ENCODE measurements around the gene RGS14. TPM values are rescaled to one million over a fixed set of nuclear protein-coding genes. Genes with fewer than 3 reads are reported as not detected.
"Not testable (repeated sequence)": the region's sequence is repeated elsewhere in the genome, so short reads cannot be mapped to it uniquely, and the experiment has no call there.

The RGS14 gene
- total RNA-seq, 2 experiments from 2014 or later, result 124 to 132 TPM

GRCh38 chr5:177339107-177339638 lies 18.6 kb upstream of the RGS14 start:
- Mint-ChIP-seq H3K4me1 (peaks cover 28% of the 10 kb centered on the region), H3K4me3 (no peak overlapping the region), H3K9me3 (peaks cover 6% of the 10 kb centered on the region), H3K27ac (peak overlapping the region; percentile 9), H3K27me3 (no peaks in the 10 kb centered on the region), H3K36me3 (ENCODE audit: low read depth) (peaks cover 63% of the 10 kb centered on the region)
- ChIA-PET POLR2A (no interaction called here), CTCF (interaction anchor here (1.0 kb wide), 2 partner anchors 11 to 27 kb away, joined by 3 read pairs; no protein-coding TSS in a partner anchor)
- no peak for DNase-seq

GRCh38 chr5:177343000-177343399 lies 14.7 kb upstream of the RGS14 start:
- POLR2A ChIA-PET, H3K27me3 Mint-ChIP-seq, H3K9me3 Mint-ChIP-seq, H3K4me3 Mint-ChIP-seq, H3K27ac Mint-ChIP-seq, DNase-seq: not testable (repeated sequence)
- CTCF ChIA-PET, result interaction anchor here (0.6 kb wide), 1 partner anchor 29 kb away, joined by 4 read pairs; no protein-coding TSS in a partner anchor
- H3K36me3 Mint-ChIP-seq (ENCODE audit: low read depth), result peaks cover 54% of the 10 kb centered on the region
- peaks cover 44% of the 10 kb centered on the region for H3K4me1 Mint-ChIP-seq

GRCh38 chr5:177343777-177344176 lies 13.9 kb upstream of the RGS14 start:
- Mint-ChIP-seq H3K4me1 (peaks cover 44% of the 10 kb centered on the region), H3K4me3 (no peak overlapping the region), H3K27ac (no peak overlapping the region), H3K9me3 (peaks cover 6% of the 10 kb centered on the region), H3K27me3 (no peaks in the 10 kb centered on the region), H3K36me3 (ENCODE audit: low read depth) (peaks cover 51% of the 10 kb centered on the region)
- DNase-seq, result no peak
- POLR2A ChIA-PET, result no interaction called here
- CTCF ChIA-PET, result interaction anchor here (0.7 kb wide), 1 partner anchor 8 kb away, joined by 3 read pairs; no protein-coding TSS in a partner anchor

- POLR2A ChIA-PET, result no interaction called here
Measured at GRCh38 chr5:177344891-177345290, 12.8 kb upstream of the RGS14 start.

DNA sequence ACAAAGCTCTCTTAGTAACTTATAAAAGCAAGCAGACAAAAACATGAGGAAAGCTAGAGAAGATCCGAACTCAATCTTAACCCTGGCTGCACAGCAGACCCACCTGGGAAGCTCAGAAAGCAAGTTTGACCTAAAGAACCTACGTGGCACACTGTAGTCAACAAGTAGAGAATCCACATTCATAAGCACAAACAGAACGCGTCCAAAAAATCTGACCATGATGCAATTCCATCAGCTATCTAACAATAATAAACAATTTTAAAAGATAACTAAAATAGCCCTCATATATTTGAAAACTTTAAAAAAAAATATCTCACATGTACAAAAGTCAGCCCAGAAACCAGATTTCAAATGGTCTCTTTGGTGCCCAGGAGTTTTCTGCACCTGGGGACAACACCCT lies 10.9 kb upstream of the RGS14 start:
- Mint-ChIP-seq H3K4me3 (no peak overlapping the region), H3K27me3 (no peaks in the 10 kb centered on the region), H3K9me3 (no peaks in the 10 kb centered on the region), H3K27ac (no peak overlapping the region), H3K4me1 (peaks cover 51% of the 10 kb centered on the region), H3K36me3 (ENCODE audit: low read depth) (peaks cover 41% of the 10 kb centered on the region)
- DNase-seq, result no peak
- CTCF ChIA-PET, result interaction anchor here (0.5 to 2.1 kb wide), 8 partner anchors 11 to 110 kb away, joined by 3 to 11 read pairs (median 4); partner anchors contain the start of gene GRK6
- POLR2A ChIA-PET, result no interaction called here

More at GRCh38 chr5:177344891-177345290, 12.8 kb upstream of the RGS14 start:
- CTCF ChIA-PET, result interaction anchor here (0.6 to 1.3 kb wide), 5 partner anchors 9 to 897 kb away, joined by 3 read pairs; no protein-coding TSS in a partner anchor
- Mint-ChIP-seq H3K36me3 (ENCODE audit: low read depth) (peaks cover 49% of the 10 kb centered on the region), H3K4me3 (no peak overlapping the region), H3K9me3 (peaks cover 2% of the 10 kb centered on the region), H3K27me3 (no peaks in the 10 kb centered on the region), H3K4me1 (peaks cover 47% of the 10 kb centered on the region), H3K27ac (no peak overlapping the region)
- DNase-seq, result no peak

DNA sequence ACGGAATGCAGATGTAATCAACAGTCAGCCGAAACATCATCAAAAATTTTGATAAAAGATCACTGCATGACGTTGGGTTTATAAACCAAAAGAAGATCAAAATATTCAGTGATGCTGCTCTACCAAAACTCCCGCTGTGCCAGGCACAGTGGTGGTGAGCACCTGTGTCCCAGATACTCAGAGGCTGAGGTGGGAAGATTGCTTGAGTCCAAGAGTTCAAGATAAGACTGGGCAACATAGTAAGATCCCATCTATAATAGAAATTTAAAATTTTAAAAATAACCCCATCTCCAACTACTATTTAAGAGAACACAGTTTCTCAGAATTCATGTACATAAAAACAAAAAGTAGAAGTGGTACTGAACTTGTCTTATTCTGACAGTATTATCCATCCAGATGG lies 10.0 kb upstream of the RGS14 start:
- Mint-ChIP-seq H3K9me3 (no peaks in the 10 kb centered on the region), H3K4me3 (no peak overlapping the region), H3K4me1 (peaks cover 57% of the 10 kb centered on the region), H3K27me3 (no peaks in the 10 kb centered on the region), H3K27ac (no peak overlapping the region), H3K36me3 (ENCODE audit: low read depth) (peaks cover 35% of the 10 kb centered on the region)
- ChIA-PET CTCF (interaction anchor here (2.1 kb wide), 1 partner anchor 38 kb away, joined by 11 read pairs; no protein-coding TSS in a partner anchor), POLR2A (no interaction called here)
- DNase-seq, result no peak

- POLR2A ChIA-PET, result no interaction called here
- H3K27ac Mint-ChIP-seq, result no peak overlapping the region
Measured at GRCh38 chr5:177349362-177349647, 8.4 kb upstream of the RGS14 start.

GRCh38 chr5:177349762-177350161 lies 8.0 kb upstream of the RGS14 start:
- POLR2A ChIA-PET, result no interaction called here
- Mint-ChIP-seq H3K4me3 (peak overlapping the region; percentile 93), H3K27ac (no peak overlapping the region), H3K9me3 (peaks cover 7% of the 10 kb centered on the region), H3K4me1 (peaks cover 64% of the 10 kb centered on the region), H3K27me3 (no peaks in the 10 kb centered on the region), H3K36me3 (ENCODE audit: low read depth) (peaks cover 34% of the 10 kb centered on the region)
- CTCF ChIA-PET, result interaction anchor here (1.1 to 17.1 kb wide), 5 partner anchors 11 to 106 kb away, joined by 3 to 145 read pairs (median 4); no protein-coding TSS in a partner anchor
- no peak for DNase-seq

More at GRCh38 chr5:177349362-177349647, 8.4 kb upstream of the RGS14 start:
- no peak for DNase-seq
- Mint-ChIP-seq H3K4me3 (peak overlapping the region; percentile 93), H3K27me3 (no peaks in the 10 kb centered on the region), H3K9me3 (peaks cover 2% of the 10 kb centered on the region), H3K4me1 (peaks cover 59% of the 10 kb centered on the region), H3K36me3 (ENCODE audit: low read depth) (peaks cover 29% of the 10 kb centered on the region)
- CTCF ChIA-PET, result interaction anchor here (0.7 to 17.1 kb wide), 4 partner anchors 22 to 108 kb away, joined by 3 to 145 read pairs (median 4); no protein-coding TSS in a partner anchor

DNA sequence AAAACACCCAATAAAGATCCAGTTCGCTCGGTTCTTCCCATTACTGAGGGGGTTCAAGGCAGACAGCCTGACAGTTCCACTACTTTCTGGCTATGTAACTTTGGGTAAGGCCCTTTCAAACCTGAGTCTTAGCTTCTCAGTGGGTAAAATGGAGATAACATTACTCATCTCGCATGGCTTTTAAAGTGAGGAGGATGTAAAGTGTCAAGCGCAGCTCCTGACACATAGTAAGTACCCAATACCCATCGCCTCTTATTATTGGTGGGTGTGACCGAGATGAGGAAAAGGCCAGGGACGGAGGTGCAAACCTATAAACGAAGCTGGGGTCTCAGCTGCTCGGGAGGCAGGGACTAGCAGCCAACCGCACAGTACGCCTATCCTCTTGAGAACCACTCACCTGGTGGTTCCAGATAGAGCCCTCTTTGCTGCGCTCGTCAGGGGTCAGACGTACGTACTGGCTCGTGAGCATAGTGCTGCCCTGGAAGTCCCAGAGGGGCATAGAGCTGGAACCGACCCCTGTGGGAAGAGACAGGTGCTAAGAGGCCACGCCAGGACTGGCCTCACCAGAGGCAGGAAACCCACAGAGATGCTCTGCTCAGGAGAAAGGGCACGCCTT lies 6.8 kb upstream of the RGS14 start:
- Mint-ChIP-seq H3K36me3 (ENCODE audit: low read depth) (peaks cover 41% of the 10 kb centered on the region), H3K9me3 (peaks cover 12% of the 10 kb centered on the region), H3K4me1 (peaks cover 72% of the 10 kb centered on the region), H3K27ac (peak overlapping the region; percentile 100), H3K27me3 (no peaks in the 10 kb centered on the region), H3K4me3 (peak overlapping the region; percentile 93)
- ChIA-PET POLR2A (interaction anchor here (1.2 kb wide), 2 partner anchors 10 to 39 kb away, joined by 3 read pairs; no protein-coding TSS in a partner anchor), CTCF (interaction anchor here (1.4 to 17.1 kb wide), 9 partner anchors 11 to 104 kb away, joined by 3 to 145 read pairs (median 4); no protein-coding TSS in a partner anchor)
- no peak for DNase-seq

DNA sequence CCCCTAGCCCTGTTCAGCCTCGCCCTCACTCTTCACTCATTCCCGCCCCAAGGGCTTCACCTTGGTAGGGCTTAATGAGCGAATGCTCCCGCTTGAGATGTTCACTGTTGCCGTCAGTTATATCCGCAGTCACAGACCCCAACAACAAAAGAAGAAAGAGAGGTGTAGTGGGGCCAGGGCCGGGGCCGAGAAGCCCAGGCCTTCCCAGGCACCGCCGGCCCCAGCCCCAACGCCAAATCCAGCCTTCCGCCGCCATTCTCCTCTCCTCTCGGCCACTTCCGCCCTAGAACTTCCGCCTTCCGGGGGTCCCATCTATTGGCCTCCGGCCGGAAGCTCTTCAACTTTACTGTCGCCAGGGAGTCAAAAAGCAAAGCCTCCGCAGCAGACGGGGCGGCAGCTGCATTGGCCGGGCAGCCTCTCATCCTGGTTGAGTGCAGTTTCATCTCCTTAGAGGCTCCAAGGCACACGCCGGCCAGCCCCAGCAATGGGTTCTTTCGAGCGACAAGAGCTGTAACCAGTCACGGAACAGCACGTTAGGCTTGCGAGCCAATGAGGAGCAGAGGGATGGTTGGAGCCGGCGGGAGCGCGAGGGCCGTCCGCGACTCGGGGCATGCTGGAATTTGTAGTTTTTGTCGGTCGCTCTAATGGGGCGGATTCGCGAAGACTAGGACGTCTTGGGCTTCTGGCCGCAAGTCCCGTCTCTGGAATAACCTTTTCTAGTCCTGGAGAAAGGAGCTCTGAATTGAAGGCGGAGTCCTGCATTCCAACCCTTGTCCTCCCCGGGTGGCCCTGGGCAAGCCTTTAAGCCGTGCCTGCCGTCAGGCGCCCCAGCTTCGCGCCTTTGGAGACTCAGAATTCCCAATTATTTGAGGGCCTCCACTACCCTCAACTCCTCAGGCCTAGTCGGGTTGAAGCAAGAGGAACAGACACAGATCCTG lies 6.1 kb upstream of the RGS14 start, which contains the start of gene LMAN2:
TSS of gene LMAN2 (minus strand) at position 277 of the 938 bp plus-strand sequence. CDS start at position 256, 21 bp downstream.
- peak; percentile 95 for DNase-seq
- Mint-ChIP-seq H3K4me1 (peaks cover 75% of the 10 kb centered on the region), H3K27ac (peak within 1 kb of the TSS; percentile 100), H3K9me3 (peaks cover 12% of the 10 kb centered on the region), H3K36me3 (ENCODE audit: low read depth) (peaks cover 39% of the 10 kb centered on the region), H3K27me3 (no peaks in the 10 kb centered on the region), H3K4me3 (peak within 1 kb of the TSS; percentile 93)
- POLR2A ChIA-PET, result interaction anchor here (1.2 kb wide), 2 partner anchors 10 to 39 kb away, joined by 3 read pairs; no protein-coding TSS in a partner anchor
- CTCF ChIA-PET, result interaction anchor here (0.6 to 17.1 kb wide), 13 partner anchors 10 to 102 kb away, joined by 3 to 145 read pairs (median 4); no protein-coding TSS in a partner anchor

- Mint-ChIP-seq H3K4me1 (peaks cover 73% of the 10 kb centered on the region), H3K9me3 (peaks cover 12% of the 10 kb centered on the region)
- no peak for DNase-seq
Measured at GRCh38 chr5:177353093-177353492, 4.6 kb upstream of the RGS14 start.

DNA sequence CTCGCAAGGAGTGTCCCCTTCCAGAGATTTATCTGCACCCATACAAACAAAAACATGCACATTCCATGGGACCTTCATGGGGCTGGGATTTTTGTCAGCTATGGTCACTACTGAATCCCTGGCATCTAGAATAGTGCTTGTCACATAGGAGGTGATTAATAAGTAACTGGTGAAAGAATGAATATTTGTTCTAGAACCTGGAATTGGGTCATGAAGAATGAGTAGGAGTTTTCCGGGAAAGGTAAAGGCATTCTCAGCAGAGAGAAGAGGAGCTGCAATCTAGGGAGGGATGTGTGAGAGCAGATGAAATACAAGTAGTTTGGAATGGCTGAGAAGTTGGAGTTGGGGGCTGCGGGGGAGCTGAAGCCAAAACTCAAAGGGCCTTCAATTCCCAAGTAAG lies 3.5 kb upstream of the RGS14 start:
- no peak overlapping the region for H3K4me3 Mint-ChIP-seq
- H3K36me3 Mint-ChIP-seq (ENCODE audit: low read depth), result peaks cover 39% of the 10 kb centered on the region
- no peak for DNase-seq
- POLR2A ChIA-PET, result interaction anchor here (0.7 kb wide), 1 partner anchor 25 kb away, joined by 3 read pairs; no protein-coding TSS in a partner anchor
- CTCF ChIA-PET, result interaction anchor here (1.0 to 17.1 kb wide), 5 partner anchors 9 to 147 kb away, joined by 3 to 145 read pairs (median 4); no protein-coding TSS in a partner anchor
- peaks cover 12% of the 10 kb centered on the region for H3K9me3 Mint-ChIP-seq
- no peak overlapping the region for H3K27ac Mint-ChIP-seq
- H3K4me1 Mint-ChIP-seq, result peaks cover 75% of the 10 kb centered on the region
- H3K27me3 Mint-ChIP-seq, result no peaks in the 10 kb centered on the region

More at GRCh38 chr5:177353093-177353492, 4.6 kb upstream of the RGS14 start:
- Mint-ChIP-seq H3K4me3 (no peak overlapping the region), H3K27me3 (no peaks in the 10 kb centered on the region), H3K36me3 (ENCODE audit: low read depth) (peaks cover 32% of the 10 kb centered on the region), H3K27ac (no peak overlapping the region)
- ChIA-PET POLR2A (no interaction called here), CTCF (interaction anchor here (0.7 to 17.1 kb wide), 5 partner anchors 8 to 109 kb away, joined by 3 to 145 read pairs (median 12); no protein-coding TSS in a partner anchor)

All from activated CD4-positive, alpha-beta T cell treated with anti-CD3 and anti-CD28 coated beads, Interleukin-2, amount 10 ng/mL, durations not matched to agents 7 days and 5 days (primary cell).